Measurements from ENCODE around the gene KRT85.

- TF ChIP-seq TAF1 (IDR thresholded peaks at IDR 0.05; ENCODE audit: borderline replicate concordance, insufficient read depth, low read length) (no peak), REST (IDR thresholded peaks at IDR 0.05; ENCODE audit: insufficient read depth in 1 of 2, low read depth in 2 of 2, low read length in 2 of 2) (no peak), POLR2AphosphoS5 (IDR thresholded peaks at IDR 0.05; ENCODE audit: low read depth, low read length) (no peak)
Observed at GRCh38 chr12:52346593-52346992, 20.7 kb downstream of the KRT85 start.
